Erythroblast (primary cell): Measurements from ENCODE around the gene JAM2.

ENCODE experiments used
- GATA1 ChIP-seq: IDR thresholded peaks from 2 replicates; pipeline ENCODE4 v1.6.1; 2011; ENCODE audit warnings: low read depth, mild to moderate bottlenecking, control low read depth, low read length, moderate library complexity
- POLR2A ChIP-seq: IDR thresholded peaks from 2 replicates; pipeline ENCODE4 v1.6.1; 2011; ENCODE audit warnings: mild to moderate bottlenecking, low read length

DNA sequence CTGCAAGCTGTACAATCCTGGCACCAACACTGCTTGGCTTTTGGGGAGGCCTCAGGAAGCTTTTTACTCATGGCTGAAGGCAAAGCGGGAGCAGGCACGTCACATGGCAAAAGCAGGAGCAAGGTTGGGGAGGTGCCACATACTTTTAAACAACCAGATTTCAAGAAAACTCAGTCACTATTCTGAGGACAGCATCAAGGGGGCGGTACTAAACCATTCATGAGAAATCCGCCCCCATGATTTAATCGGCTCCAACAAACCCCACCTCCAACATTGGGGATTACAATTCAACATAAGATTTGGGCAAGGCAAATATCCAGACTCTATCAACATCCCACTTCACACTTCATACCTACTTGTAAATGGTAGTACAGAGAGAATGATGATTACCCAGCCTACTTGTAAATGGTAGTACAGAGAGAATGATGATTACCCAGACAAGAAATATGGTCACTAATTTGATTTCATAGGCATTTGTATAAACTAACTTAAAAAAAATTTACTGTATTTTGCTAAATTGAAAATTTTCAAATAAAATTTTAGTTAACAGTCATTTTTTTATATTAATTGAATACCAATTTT is 70.7 kb downstream of the JAM2 start:
- TF ChIP-seq POLR2A, result no peak
- no peak for TF ChIP-seq GATA1
